Pancreas (tissue), 10 donors: ENCODE results near the gene SLC25A42. TPM values are rescaled to one million over a fixed set of nuclear protein-coding genes. Genes with fewer than 3 reads are reported as not detected.

Source experiments
- ATAC-seq, 4 donors: fragments of 200-7000 bp; cut with Tn5 transposase; one replicate each; pipeline versions ENCODE4 v1.8.0 to v1.9.1; 2020; ENCODE audit warnings: mild to moderate bottlenecking in 4 of 4, moderate library complexity in 4 of 4
- DNase-seq, 6 donors: peaks; one replicate each; pipeline ENCODE4 v3.0.0-alpha.2; 2020
- FAIRE-seq: peaks from 2 replicates; lab custom pipeline; 2012; peaks lifted over from hg19 to GRCh38; lab: Jason Lieb, UNC
- H3K27ac ChIP-seq, 4 donors: fragments of 200-600 bp; sonication (generic); 1 replicate in 3 of 4; 2 replicates in 1 of 4; pipeline versions ENCODE4 v1.5.0 to v1.8.0; 2020
- H3K27me3 ChIP-seq, 4 donors: fragments of 200-600 bp; one replicate each; pipeline ENCODE4 v1.8.0; 2021
- H3K36me3 ChIP-seq, 3 donors: fragments of 200-600 bp; sonication (generic) in 1 of 3; one replicate each; pipeline versions ENCODE4 v1.5.0 to v1.8.0; 2020 to 2021
- H3K4me1 ChIP-seq, 3 donors: fragments of 200-600 bp; one replicate each; pipeline ENCODE4 v1.8.0; 2021
- H3K4me3 ChIP-seq, 4 donors: fragments of 200-600 bp; sonication (generic) in 2 of 4; one replicate each; pipeline versions ENCODE4 v1.5.0 to v1.8.0; 2020 to 2021
- H3K9me3 ChIP-seq, 4 donors: fragments of 200-600 bp; one replicate each; pipeline ENCODE4 v1.8.0; 2021
- WGBS, 2 donors: extraction: QIAGEN DNeasy Blood & Tissue Kit; methylation state at CpG; one replicate each; pipeline ENCODE4 v1.1.7; 2013; 5-methylcytosine and 5-hydroxymethylcytosine counted together
- intact Hi-C, 3 donors: fragments of 100-400 bp; cut with DNase I; formaldehyde crosslinking; loops; one replicate each; pipeline versions ENCODE4 v1.11.1 to v1.14.2; 2022
- polyA plus RNA-seq, 2 donors: library from polyadenylated mRNA; stranded (reverse); fragments of 200-250 nt; gene quantifications; one replicate each; pipeline ENCODE4 v1.2.3, GENCODE V29; 2013
- total RNA-seq, 6 donors: library from RNA; stranded (reverse); fragmentation: NEBNext Ultra II Directional in 4 of 6; extraction: Animal tissue kit (Norgen Biotek cat#: 25700) in 4 of 6; gene quantifications; one replicate each; pipeline versions ENCODE4 v1.2.1 to v1.2.4, GENCODE V29; 2021 to 2023
- TF ChIP-seq, protein P1 (sequence below), 4 donors: fragments of 200-600 bp; sonication (generic) in 3 of 4; IDR thresholded peaks; one replicate each; pipeline versions ENCODE4 v1.5.0 to v1.8.0; 2021; ENCODE audit warnings: antibody characterized with exemption in 4 of 4
- donor health status: healthy with polysubstance abuse.
- donor health status: DM: no; HTN: no; CAD: no; lungs with moderate emphysema.
- donor health status: DM: no; HTN: no; CAD: no.
- donor health status: control.
- donor health status: control.
- donor health status: Bipolar disorder and iron deficiency.
- donor health status: DM: yes; HTN: yes; CAD: no.
- donor health status: DM: no; HTN: no; CAD: no.
- donor health status: DM: no; HTN: no; CAD: no.
- donor health status: DM: yes; HTN: yes; CAD: no.

Gene SLC25A42
- total and polyA plus RNA-seq, 8 donors, result 3.9 to 8.7 (median 6.6) TPM

DNA sequence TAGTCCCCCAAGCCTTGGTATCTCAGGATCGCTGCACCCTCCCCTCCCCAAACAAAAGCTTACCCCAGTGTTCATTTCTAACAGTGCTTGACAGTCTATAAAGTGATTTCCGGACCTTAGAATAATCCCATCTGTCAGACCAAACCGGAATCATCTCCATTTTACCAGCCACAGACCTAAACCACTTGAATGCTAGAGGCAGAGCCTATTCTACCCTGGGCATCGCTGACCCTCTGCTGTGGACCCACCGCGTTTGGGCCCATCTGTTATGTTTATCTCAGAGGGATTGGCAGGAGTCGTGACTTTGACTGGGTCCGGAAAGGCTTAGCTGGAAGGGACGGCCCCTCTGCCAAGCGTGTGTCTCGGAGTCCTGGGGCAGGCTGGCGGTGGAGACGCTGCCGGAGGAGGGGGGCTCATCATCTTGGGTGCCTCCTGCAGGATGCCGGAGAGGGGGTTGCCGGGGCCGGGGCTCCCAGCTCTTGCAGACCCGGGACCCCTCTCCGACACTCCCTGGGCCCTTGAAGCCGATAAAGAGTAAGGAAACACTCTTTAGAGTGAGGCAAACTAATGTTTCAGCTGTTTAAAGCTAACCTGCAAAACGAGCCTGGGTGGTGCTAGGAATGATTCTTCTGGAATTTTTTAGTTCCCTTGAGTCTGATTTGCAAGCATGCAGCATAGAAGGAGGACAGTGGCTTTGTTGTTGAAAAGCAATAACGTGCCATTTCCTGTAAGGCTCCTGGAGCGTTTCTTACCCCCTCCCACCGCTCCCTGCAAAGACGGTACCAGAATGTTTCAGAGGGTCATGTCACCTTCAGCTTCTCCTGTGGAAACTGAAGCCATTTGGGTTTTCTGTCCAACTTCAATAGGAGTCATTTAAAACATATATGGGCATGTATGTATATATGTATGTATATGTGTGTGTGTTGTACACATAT, 1.3 kb downstream of the SLC25A42 start:
- no peaks in the 10 kb centered on the region for H3K27me3 ChIP-seq
- H3K4me1 ChIP-seq, result peaks cover 0 to 5% (median 3%) of the 10 kb centered on the region in 3 donors
- ATAC-seq, result no peak
- no peak overlapping the region for H3K27ac ChIP-seq
- 2 to 3% methylated on average over 25 of the region's 25 CpGs for WGBS, 2 donors
- no peaks in the 10 kb centered on the region for H3K9me3 ChIP-seq
- peak in 1 of 6 donors; percentile 61 for DNase-seq
- intact Hi-C loops, result no loop called here
- no peaks in the 10 kb centered on the region for H3K36me3 ChIP-seq
- peak overlapping the region; percentile 6 to 73 (median 70) for H3K4me3 ChIP-seq
- TF ChIP-seq, protein P1, sequence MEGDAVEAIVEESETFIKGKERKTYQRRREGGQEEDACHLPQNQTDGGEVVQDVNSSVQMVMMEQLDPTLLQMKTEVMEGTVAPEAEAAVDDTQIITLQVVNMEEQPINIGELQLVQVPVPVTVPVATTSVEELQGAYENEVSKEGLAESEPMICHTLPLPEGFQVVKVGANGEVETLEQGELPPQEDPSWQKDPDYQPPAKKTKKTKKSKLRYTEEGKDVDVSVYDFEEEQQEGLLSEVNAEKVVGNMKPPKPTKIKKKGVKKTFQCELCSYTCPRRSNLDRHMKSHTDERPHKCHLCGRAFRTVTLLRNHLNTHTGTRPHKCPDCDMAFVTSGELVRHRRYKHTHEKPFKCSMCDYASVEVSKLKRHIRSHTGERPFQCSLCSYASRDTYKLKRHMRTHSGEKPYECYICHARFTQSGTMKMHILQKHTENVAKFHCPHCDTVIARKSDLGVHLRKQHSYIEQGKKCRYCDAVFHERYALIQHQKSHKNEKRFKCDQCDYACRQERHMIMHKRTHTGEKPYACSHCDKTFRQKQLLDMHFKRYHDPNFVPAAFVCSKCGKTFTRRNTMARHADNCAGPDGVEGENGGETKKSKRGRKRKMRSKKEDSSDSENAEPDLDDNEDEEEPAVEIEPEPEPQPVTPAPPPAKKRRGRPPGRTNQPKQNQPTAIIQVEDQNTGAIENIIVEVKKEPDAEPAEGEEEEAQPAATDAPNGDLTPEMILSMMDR (IDR thresholded peaks at IDR 0.05), result no peak
- FAIRE-seq, result no peak

DNA sequence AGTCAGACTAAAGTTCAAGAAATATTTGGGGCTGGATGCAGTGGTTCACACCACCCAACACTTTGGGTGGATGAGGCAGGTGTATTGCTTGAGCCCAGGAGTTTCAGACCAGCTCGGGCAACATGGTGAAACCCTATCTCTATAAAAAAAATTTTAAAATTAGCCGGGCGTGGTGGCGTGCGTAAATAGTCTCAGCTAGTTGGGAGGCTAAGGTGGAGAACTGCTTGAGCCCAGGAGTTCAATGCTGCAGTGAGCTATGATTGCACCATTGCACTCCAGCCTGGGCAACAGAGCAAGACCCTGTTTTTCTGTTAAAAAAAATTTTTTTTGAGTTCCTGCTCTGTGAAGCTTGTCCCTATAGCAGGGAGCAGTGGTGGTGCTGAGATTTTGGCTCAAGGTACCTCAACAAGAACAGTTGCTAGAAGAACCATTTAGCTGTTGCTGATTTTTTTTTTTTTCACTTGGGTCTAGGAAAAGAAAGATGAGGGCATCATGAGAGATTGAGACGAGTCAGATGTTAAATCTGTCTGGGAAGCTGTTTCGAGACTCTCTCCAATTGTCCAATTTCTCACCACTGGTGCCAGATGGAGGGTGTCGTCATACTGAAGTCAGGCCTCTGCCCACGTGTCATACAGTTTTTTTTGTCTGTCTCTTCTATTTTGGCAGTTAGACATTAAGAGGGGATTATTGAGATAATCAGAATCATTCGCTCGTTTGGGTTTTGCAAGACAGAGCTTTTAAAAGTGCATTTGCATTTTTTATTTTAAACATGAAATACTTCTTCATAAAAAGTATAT, 3.7 kb downstream of the SLC25A42 start:
- TF ChIP-seq, protein P1 (IDR thresholded peaks at IDR 0.05), result no peak
- H3K9me3 ChIP-seq, result no peaks in the 10 kb centered on the region
- no peak for ATAC-seq
- H3K27me3 ChIP-seq, result no peaks in the 10 kb centered on the region
- intact Hi-C loops, result no loop called here
- H3K27ac ChIP-seq, result no peak overlapping the region
- no peak overlapping the region for H3K4me3 ChIP-seq
- WGBS, 2 donors, result 82 to 89% methylated on average over 11 of the region's 11 CpGs
- no peaks in the 10 kb centered on the region for H3K4me1 ChIP-seq
- no peaks in the 10 kb centered on the region for H3K36me3 ChIP-seq
- no peak for DNase-seq
- no peak for FAIRE-seq

DNA sequence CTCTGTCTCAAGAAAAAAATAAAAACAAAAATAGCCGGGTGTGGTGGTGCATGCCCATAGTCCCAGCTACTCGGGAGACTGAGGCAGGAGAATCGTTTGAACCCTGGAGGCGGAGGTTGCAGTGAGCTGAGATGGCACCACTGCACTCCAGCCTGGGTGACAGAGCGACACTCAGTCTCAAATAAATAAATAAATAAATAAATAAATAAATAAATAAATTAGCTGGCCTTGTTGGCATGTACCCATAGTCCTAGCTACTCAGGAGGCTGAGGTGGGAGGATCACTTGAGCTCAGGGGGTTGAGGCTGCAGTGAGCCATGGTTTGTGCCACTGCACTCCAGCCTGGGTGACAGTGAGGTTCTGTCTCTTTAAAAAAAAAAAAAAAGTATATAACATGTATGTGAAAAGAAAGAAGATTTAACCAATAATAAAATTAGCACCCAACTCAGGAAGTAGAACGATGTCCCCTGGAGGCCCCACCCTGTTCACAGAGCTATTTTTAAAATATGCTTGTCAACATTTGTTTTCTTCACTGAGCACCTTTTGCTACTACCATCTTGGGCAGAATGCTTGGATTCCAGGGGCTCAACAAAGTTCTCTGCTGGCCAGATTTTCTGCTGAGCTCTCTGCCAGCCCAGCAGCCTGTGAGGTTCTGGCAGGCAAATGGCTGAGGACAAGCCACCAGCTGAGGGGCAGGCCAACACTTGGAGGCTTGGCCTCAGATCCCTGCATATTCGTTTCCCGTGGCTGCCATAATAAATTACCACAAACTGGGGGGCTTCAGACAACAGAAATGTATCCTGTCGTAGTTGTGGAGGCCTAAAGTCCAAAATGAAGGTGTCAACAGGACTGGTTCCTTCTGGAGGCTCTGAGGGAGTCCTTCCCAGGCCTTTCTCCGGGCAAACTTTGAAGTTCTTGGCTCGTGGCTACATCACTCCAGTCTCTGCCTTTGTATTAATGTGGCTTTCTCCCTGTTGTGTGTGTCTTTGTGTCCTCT, 5.2 kb downstream of the SLC25A42 start:
- WGBS, 2 donors, result 79 to 82% methylated on average over 11 of the region's 11 CpGs
- Histone ChIP-seq H3K4me1 (no peaks in the 10 kb centered on the region), H3K36me3 (no peaks in the 10 kb centered on the region), H3K9me3 (no peaks in the 10 kb centered on the region), H3K27me3 (no peaks in the 10 kb centered on the region), H3K27ac (no peak overlapping the region), H3K4me3 (no peak overlapping the region)
- FAIRE-seq, result no peak
- DNase-seq, result no peak
- no peak for ATAC-seq
- intact Hi-C loops, result no loop called here
- TF ChIP-seq, protein P1 (IDR thresholded peaks at IDR 0.05), result no peak

DNA sequence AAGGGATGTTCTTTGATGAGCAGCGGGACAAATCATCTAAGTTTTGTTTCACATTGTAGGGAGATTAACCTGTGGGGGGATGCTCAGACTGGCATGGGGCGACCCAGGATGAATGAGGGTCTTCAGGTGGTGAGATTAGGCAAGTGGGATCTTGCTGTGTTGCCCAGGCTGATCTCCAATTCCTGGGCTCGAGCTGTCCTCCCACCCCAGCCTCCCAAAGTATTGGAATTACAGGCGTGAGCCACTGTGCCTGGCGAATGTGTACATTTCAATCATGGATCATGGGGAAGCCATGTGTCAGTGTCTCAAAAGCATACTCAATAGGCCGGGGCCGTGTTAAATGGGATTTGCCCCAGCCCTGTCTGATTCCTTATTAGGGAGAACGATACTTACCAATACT, 8.1 kb downstream of the SLC25A42 start:
- no peak overlapping the region for H3K27ac ChIP-seq
- ATAC-seq, result no peak
- TF ChIP-seq, protein P1 (IDR thresholded peaks at IDR 0.05), result no peak
- intact Hi-C loops, result no loop called here
- H3K9me3 ChIP-seq, result no peaks in the 10 kb centered on the region
- no peak for FAIRE-seq
- no peaks in the 10 kb centered on the region for H3K36me3 ChIP-seq
- H3K4me1 ChIP-seq, result no peaks in the 10 kb centered on the region
- H3K27me3 ChIP-seq, result no peaks in the 10 kb centered on the region
- no peak overlapping the region for H3K4me3 ChIP-seq
- no peak for DNase-seq
- 94% methylated on average over 8 of the region's 8 CpGs for WGBS, 2 donors
